Osteocyte (in vitro differentiated cells): Measurements from ENCODE around the gene NFIB. TPM values are rescaled to one million over a fixed set of nuclear protein-coding genes. Genes with fewer than 3 reads are reported as not detected.

ENCODE experiments used
- DNase-seq: peaks from one replicate; pipeline ENCODE4 v3.0.0; 2021; ENCODE audit warnings: mixed read lengths; ENCODE audit not compliant: unreplicated experiment; ENCODE audit errors: extremely low spot score
- H3K27ac Mint-ChIP-seq: one replicate; pipeline ENCODE4 v1.8.0; 2021; ENCODE audit warnings: mild to moderate bottlenecking, mixed read lengths; ENCODE audit not compliant: unreplicated experiment
- H3K27me3 Mint-ChIP-seq: one replicate; pipeline ENCODE4 v1.8.0; 2021; ENCODE audit warnings: mixed read lengths; ENCODE audit not compliant: unreplicated experiment
- H3K36me3 Mint-ChIP-seq: one replicate; pipeline ENCODE4 v1.8.0; 2021; ENCODE audit warnings: mixed read lengths; ENCODE audit not compliant: unreplicated experiment
- H3K4me1 Mint-ChIP-seq: one replicate; pipeline ENCODE4 v1.8.0; 2021; ENCODE audit warnings: mixed read lengths; ENCODE audit not compliant: unreplicated experiment
- H3K4me3 Mint-ChIP-seq: one replicate; pipeline ENCODE4 v1.8.0; 2021; ENCODE audit warnings: mild to moderate bottlenecking, moderate library complexity, mixed read lengths; ENCODE audit not compliant: unreplicated experiment
- H3K9me3 Mint-ChIP-seq: one replicate; pipeline ENCODE4 v1.8.0; 2021; ENCODE audit warnings: mixed read lengths; ENCODE audit not compliant: unreplicated experiment
- CTCF ChIP-seq: fragments of 200-600 bp; sonication (generic); IDR thresholded peaks from 2 replicates; pipeline ENCODE4 v1.5.0; 2021; ENCODE audit warnings: antibody characterized with exemption, mild to moderate bottlenecking, moderate library complexity
- total RNA-seq: library from RNA; stranded (reverse); gene quantifications from 2 replicates; pipeline ENCODE4 v1.2.1, GENCODE V29; 2021

Gene NFIB
- total RNA-seq, 1 donor from 2014 or later, result 36.1 TPM

GRCh38 chr9:14246951-14247350 is 67.0 kb downstream of the NFIB start:
- Mint-ChIP-seq H3K27me3 (no peaks in the 10 kb centered on the region), H3K27ac (no peak overlapping the region), H3K4me1 (peaks cover 38% of the 10 kb centered on the region), H3K36me3 (no peaks in the 10 kb centered on the region), H3K9me3 (no peaks in the 10 kb centered on the region), H3K4me3 (no peak overlapping the region)
- no peak for TF ChIP-seq CTCF
- DNase-seq, result no peak

- H3K27me3 Mint-ChIP-seq, result no peaks in the 10 kb centered on the region
- H3K4me3 Mint-ChIP-seq, result no peak overlapping the region
- no peaks in the 10 kb centered on the region for H3K9me3 Mint-ChIP-seq
- no peak for DNase-seq
- TF ChIP-seq CTCF, result no peak
- H3K4me1 Mint-ChIP-seq, result peaks cover 28% of the 10 kb centered on the region
- H3K36me3 Mint-ChIP-seq, result no peaks in the 10 kb centered on the region
- no peak overlapping the region for H3K27ac Mint-ChIP-seq
Observed at GRCh38 chr9:14245901-14246525, 67.9 kb downstream of the NFIB start.

GRCh38 chr9:14243514-14244042 is 70.4 kb downstream of the NFIB start:
- Mint-ChIP-seq H3K27me3 (no peaks in the 10 kb centered on the region), H3K4me1 (peaks cover 27% of the 10 kb centered on the region), H3K27ac (no peak overlapping the region), H3K36me3 (no peaks in the 10 kb centered on the region), H3K4me3 (no peak overlapping the region), H3K9me3 (no peaks in the 10 kb centered on the region)
- DNase-seq, result no peak
- no peak for TF ChIP-seq CTCF

GRCh38 chr9:14242150-14242805 is 71.7 kb downstream of the NFIB start:
- no peak for DNase-seq
- H3K27ac Mint-ChIP-seq, result no peak overlapping the region
- no peak for TF ChIP-seq CTCF
- peaks cover 36% of the 10 kb centered on the region for H3K4me1 Mint-ChIP-seq
- no peak overlapping the region for H3K4me3 Mint-ChIP-seq
- no peaks in the 10 kb centered on the region for H3K27me3 Mint-ChIP-seq
- no peaks in the 10 kb centered on the region for H3K9me3 Mint-ChIP-seq
- H3K36me3 Mint-ChIP-seq, result no peaks in the 10 kb centered on the region

- Mint-ChIP-seq H3K9me3 (no peaks in the 10 kb centered on the region), H3K4me3 (no peak overlapping the region), H3K4me1 (peaks cover 31% of the 10 kb centered on the region), H3K27ac (no peak overlapping the region), H3K27me3 (no peaks in the 10 kb centered on the region), H3K36me3 (no peaks in the 10 kb centered on the region)
- no peak for DNase-seq
- no peak for TF ChIP-seq CTCF
Observed at GRCh38 chr9:14240537-14240936, 73.4 kb downstream of the NFIB start.
